Esophagus squamous epithelium (tissue), 5 donors: Measurements from ENCODE around the gene SIL1. TPM values are rescaled to one million over a fixed set of nuclear protein-coding genes. Genes with fewer than 3 reads are reported as not detected.
A peak's percentile ranks its signal among the peaks of the same experiment; 100 is the strongest.

Experiments
- DNase-seq: peaks from one replicate; lab custom pipeline; 2025; lab: John Stamatoyannopoulos, UW
- H3K27ac ChIP-seq, 4 donors: fragments of 200-600 bp; sonication (generic); one replicate each; pipeline ENCODE4 v1.5.1; 2016 to 2019; ENCODE audit warnings: mild to moderate bottlenecking in 1 of 4
- H3K27me3 ChIP-seq, 4 donors: fragments of 200-600 bp; sonication (generic); 1 replicate in 3 of 4; 2 replicates in 1 of 4; pipeline versions ENCODE4 v1.5.1 to v1.6.0; 2017 to 2021; ENCODE audit warnings: antibody characterized with exemption in 1 of 4
- H3K36me3 ChIP-seq, 3 donors: fragments of 200-600 bp; sonication (generic); one replicate each; pipeline ENCODE4 v1.5.1; 2016 to 2019
- H3K4me1 ChIP-seq, 3 donors: fragments of 200-600 bp; sonication (generic); one replicate each; pipeline ENCODE4 v1.5.1; 2017 to 2019
- H3K4me3 ChIP-seq, 4 donors: fragments of 200-600 bp; sonication (generic); 1 replicate in 3 of 4; 2 replicates in 1 of 4; pipeline ENCODE4 v1.5.1; 2016 to 2019; ENCODE audit warnings: mild to moderate bottlenecking in 2 of 4, moderate library complexity in 1 of 4
- H3K9me3 ChIP-seq, 3 donors: fragments of 200-600 bp; sonication (generic); one replicate each; pipeline ENCODE4 v1.5.1; 2016 to 2019
- POLR2A ChIP-seq, 4 donors: fragments of 450-650 bp; IDR thresholded peaks; one replicate each; pipeline ENCODE4 v1.6.1; 2017; ENCODE audit warnings: antibody characterized with exemption in 4 of 4, mild to moderate bottlenecking in 4 of 4, moderate library complexity in 3 of 4
- WGBS, 2 donors: methylation state at CpG; one replicate each; pipeline ENCODE4 v1.1.5; 2018; 5-methylcytosine and 5-hydroxymethylcytosine counted together
- intact Hi-C: fragments of 100-400 bp; cut with DNase I; formaldehyde crosslinking; loops from one replicate; pipeline ENCODE4 v1.15.0; 2022
- total RNA-seq, 4 donors: library from RNA; depleted of rRNA; stranded (reverse); fragments of >200 nt; gene quantifications; one replicate each; pipeline ENCODE4 v1.1.0, GENCODE V29; 2016
- TF ChIP-seq, protein P1 (sequence below), 6 experiments: fragments of 450-650 bp in 4 of 6; fragments of 200-600 bp in 2 of 6; sonication (generic) in 2 of 6; IDR thresholded peaks; one replicate each; pipeline ENCODE4 v1.5.1; 2016 to 2019; ENCODE audit warnings: antibody characterized with exemption in 6 of 6, mild to moderate bottlenecking in 4 of 6, moderate library complexity in 4 of 6
- donor health status: DM: yes; HTN: yes; CAD: no.

The SIL1 gene
- total RNA-seq, 4 donors from 2014 or later = 18.0 to 34.6 (median 18.3) TPM

DNA sequence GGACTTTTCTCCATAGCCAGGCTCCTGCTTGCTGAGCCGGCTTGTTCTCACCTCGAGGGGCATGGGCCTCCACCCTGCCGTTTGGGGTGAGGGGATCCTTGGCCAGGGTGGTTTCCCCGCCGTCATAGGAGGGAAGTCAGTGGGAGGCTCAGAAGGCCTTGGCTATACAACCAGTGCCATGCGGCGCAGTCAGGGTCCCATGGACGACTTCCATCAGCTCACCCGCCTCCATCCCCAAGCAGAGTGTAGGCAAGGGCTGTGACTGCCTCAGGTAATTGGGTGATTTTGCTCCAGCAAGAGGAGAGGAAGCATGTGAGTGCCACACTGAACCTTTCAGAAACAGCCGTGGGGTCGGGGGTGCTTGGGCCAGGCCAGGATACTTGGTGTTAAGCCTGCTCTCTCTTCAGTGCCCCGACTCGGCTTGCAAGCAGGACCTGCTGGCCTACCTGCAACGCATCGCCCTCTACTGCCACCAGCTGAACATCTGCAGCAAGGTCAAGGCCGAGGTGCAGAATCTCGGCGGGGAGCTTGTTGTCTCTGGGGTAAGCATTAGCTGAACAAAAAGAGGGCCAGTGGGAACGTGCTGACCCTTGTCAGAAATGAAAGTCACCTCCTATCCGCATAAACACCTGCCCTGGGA lies 265.9 kb downstream of the SIL1 start:
- Histone ChIP-seq H3K4me1 (peaks cover 0 to 7% (median 0%) of the 10 kb centered on the region in 3 donors), H3K27me3 (no peaks in the 10 kb centered on the region), H3K4me3 (no peak overlapping the region), H3K27ac (no peak overlapping the region), H3K36me3 (peaks cover 42 to 94% (median 52%) of the 10 kb centered on the region in 3 donors), H3K9me3 (no peaks in the 10 kb centered on the region)
- no peak for DNase-seq
- intact Hi-C loops = no loop called here
- 79 to 85% methylated on average over 12 to 14 of the region's 20 CpGs for WGBS, 2 donors
- TF ChIP-seq, protein P1, sequence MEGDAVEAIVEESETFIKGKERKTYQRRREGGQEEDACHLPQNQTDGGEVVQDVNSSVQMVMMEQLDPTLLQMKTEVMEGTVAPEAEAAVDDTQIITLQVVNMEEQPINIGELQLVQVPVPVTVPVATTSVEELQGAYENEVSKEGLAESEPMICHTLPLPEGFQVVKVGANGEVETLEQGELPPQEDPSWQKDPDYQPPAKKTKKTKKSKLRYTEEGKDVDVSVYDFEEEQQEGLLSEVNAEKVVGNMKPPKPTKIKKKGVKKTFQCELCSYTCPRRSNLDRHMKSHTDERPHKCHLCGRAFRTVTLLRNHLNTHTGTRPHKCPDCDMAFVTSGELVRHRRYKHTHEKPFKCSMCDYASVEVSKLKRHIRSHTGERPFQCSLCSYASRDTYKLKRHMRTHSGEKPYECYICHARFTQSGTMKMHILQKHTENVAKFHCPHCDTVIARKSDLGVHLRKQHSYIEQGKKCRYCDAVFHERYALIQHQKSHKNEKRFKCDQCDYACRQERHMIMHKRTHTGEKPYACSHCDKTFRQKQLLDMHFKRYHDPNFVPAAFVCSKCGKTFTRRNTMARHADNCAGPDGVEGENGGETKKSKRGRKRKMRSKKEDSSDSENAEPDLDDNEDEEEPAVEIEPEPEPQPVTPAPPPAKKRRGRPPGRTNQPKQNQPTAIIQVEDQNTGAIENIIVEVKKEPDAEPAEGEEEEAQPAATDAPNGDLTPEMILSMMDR (IDR thresholded peaks at IDR 0.05) = peak in 1 of 6 experiments; percentile 9
- TF ChIP-seq POLR2A (IDR thresholded peaks at IDR 0.05) = no peak

- 82 to 84% methylated on average over 7 to 10 of the region's 10 CpGs for WGBS, 2 donors
- H3K9me3 ChIP-seq = no peaks in the 10 kb centered on the region
- no peak overlapping the region for H3K4me3 ChIP-seq
- peaks cover 53 to 100% (median 58%) of the 10 kb centered on the region in 3 donors for H3K36me3 ChIP-seq
- no peaks in the 10 kb centered on the region for H3K27me3 ChIP-seq
- no peak for DNase-seq
- no peak overlapping the region for H3K27ac ChIP-seq
- TF ChIP-seq POLR2A (IDR thresholded peaks at IDR 0.05) = no peak
- intact Hi-C loops = no loop called here
- H3K4me1 ChIP-seq = peaks cover 0 to 7% (median 0%) of the 10 kb centered on the region in 3 donors
These were observed 267.6 kb downstream of the SIL1 start for GRCh38 chr5:138930371-138931097.

DNA sequence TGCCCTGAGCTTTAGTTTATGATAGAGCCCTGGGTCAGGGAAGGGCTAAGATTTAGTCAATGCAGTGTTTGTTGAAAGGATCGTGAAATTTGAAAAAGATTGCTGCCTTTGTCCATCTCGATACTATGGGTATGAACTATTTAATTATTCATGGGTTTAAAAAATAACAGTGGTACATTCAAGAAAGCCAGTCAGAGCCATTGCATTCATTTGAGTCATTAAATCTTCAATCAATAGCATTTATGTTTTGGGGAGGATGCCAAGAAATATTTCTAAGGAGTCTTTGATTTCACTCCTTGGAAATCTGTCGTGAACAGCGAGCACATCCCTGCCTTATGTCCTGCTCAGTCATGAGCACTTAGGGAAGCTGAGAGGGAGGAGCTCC lies 268.6 kb downstream of the SIL1 start:
- Histone ChIP-seq H3K4me1 (peaks cover 0 to 7% (median 0%) of the 10 kb centered on the region in 3 donors), H3K27me3 (no peaks in the 10 kb centered on the region), H3K36me3 (peaks cover 50 to 100% (median 59%) of the 10 kb centered on the region in 3 donors), H3K4me3 (no peak overlapping the region), H3K27ac (no peak overlapping the region), H3K9me3 (no peaks in the 10 kb centered on the region)
- intact Hi-C loops = no loop called here
- WGBS, 2 donors = 74 to 81% methylated on average over 4 of the region's 4 CpGs
- no peak for TF ChIP-seq POLR2A (IDR thresholded peaks at IDR 0.05)
- TF ChIP-seq, protein P1 (IDR thresholded peaks at IDR 0.05) = no peak
- no peak for DNase-seq

DNA sequence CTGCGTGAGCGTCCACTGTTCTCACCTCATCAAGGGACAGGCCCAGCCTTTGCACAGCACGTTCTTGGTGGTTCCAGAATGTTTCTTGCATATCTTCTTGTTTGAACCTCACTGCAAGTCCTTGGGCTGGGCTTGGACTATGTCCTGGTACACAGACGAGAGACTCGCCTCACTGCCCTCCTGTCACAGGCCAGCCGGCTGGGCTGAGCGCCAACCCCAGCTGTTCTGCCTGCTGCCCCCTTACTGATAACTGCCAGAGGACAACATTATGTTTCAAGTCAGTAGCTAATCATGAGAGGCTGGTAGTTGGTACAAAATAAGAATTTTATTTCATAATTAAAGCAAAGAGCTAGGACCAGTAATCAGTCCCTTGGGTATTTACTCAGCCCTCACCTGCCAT lies 270.2 kb downstream of the SIL1 start:
- no peaks in the 10 kb centered on the region for H3K9me3 ChIP-seq
- intact Hi-C loops = no loop called here
- H3K27me3 ChIP-seq = no peaks in the 10 kb centered on the region
- peaks cover 0 to 7% (median 0%) of the 10 kb centered on the region in 3 donors for H3K4me1 ChIP-seq
- no peak overlapping the region for H3K4me3 ChIP-seq
- H3K27ac ChIP-seq = no peak overlapping the region
- peaks cover 39 to 97% (median 48%) of the 10 kb centered on the region in 3 donors for H3K36me3 ChIP-seq
- TF ChIP-seq, protein P1 (IDR thresholded peaks at IDR 0.05) = no peak
- TF ChIP-seq POLR2A (IDR thresholded peaks at IDR 0.05) = no peak
- 81 to 94% methylated on average over 3 to 4 of the region's 7 CpGs for WGBS, 2 donors
- no peak for DNase-seq

DNA sequence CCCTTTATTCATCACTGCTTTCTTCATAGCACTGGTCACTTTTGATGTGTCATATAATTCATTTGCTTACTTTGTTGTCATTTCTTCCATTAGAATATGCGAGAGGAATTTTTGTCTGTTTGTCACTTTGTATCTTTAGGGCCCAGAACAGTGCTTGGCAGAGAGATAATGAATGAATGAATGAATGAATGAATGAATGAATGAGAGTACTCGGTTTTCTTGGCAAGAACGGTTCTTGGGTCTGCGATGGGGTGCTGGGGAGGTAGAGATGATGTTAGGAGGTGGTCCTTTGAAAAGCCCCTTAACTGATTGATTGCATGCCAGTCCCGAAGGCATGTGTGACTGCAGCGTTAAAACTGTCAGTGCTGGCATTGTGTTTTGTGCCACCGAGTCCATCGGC lies 270.6 kb downstream of the SIL1 start:
- Histone ChIP-seq H3K4me1 (peaks cover 0 to 7% (median 0%) of the 10 kb centered on the region in 3 donors), H3K9me3 (no peaks in the 10 kb centered on the region), H3K4me3 (no peak overlapping the region), H3K27me3 (no peaks in the 10 kb centered on the region), H3K36me3 (peaks cover 39 to 92% (median 43%) of the 10 kb centered on the region in 3 donors), H3K27ac (no peak overlapping the region)
- 75 to 76% methylated on average over 6 to 7 of the region's 8 CpGs for WGBS, 2 donors
- TF ChIP-seq, protein P1 (IDR thresholded peaks at IDR 0.05) = no peak
- intact Hi-C loops = no loop called here
- no peak for DNase-seq
